ENCODE measurements around the gene WDFY4. TPM values are rescaled to one million over a fixed set of nuclear protein-coding genes. Genes with fewer than 3 reads are reported as not detected.
"Not testable (repeated sequence)": the region's sequence is repeated elsewhere in the genome, so short reads cannot be mapped to it uniquely, and the experiment has no call there.

WDFY4 gene
- total RNA-seq, result 0.34 and 2.1 TPM in 2 replicates

GRCh38 chr10:48684792-48685623 lies at the start of gene WDFY4:
TSS of gene WDFY4 (plus strand) at chr10:48684873. CDS start at chr10:48709733, 24,860 bp downstream.
- no peak for DNase-seq

GRCh38 chr10:48634984-48635557 lies 49.6 kb upstream of the WDFY4 start:
- DNase-seq, result no peak

- no peak for DNase-seq
Observed at GRCh38 chr10:48636231-48636630, 48.4 kb upstream of the WDFY4 start.

GRCh38 chr10:48636901-48637300 lies 47.8 kb upstream of the WDFY4 start:
- no peak for DNase-seq

- DNase-seq, result no peak
Observed at GRCh38 chr10:48638158-48638557, 46.5 kb upstream of the WDFY4 start.

- no peak for DNase-seq
Observed at GRCh38 chr10:48638739-48639527, 45.7 kb upstream of the WDFY4 start.

- DNase-seq, result no peak
Observed at GRCh38 chr10:48639632-48640031, 45.0 kb upstream of the WDFY4 start.

GRCh38 chr10:48640326-48640725 lies 44.3 kb upstream of the WDFY4 start:
- no peak for DNase-seq

- DNase-seq, result not testable (repeated sequence)
Observed at GRCh38 chr10:48641099-48641690, 43.5 kb upstream of the WDFY4 start.

GRCh38 chr10:48645600-48645999 lies 39.1 kb upstream of the WDFY4 start:
- DNase-seq, result no peak

GRCh38 chr10:48647073-48647472 lies 37.6 kb upstream of the WDFY4 start:
- not testable (repeated sequence) for DNase-seq

- no peak for DNase-seq
Observed at GRCh38 chr10:48648172-48648942, 36.3 kb upstream of the WDFY4 start.

GRCh38 chr10:48649349-48649944 lies 35.2 kb upstream of the WDFY4 start:
- DNase-seq, result no peak

- no peak for DNase-seq
Observed at GRCh38 chr10:48651293-48651692, 33.4 kb upstream of the WDFY4 start.

- no peak for DNase-seq
Observed at GRCh38 chr10:48651839-48652238, 32.8 kb upstream of the WDFY4 start.

GRCh38 chr10:48652344-48652743 lies 32.3 kb upstream of the WDFY4 start:
- no peak for DNase-seq

- no peak for DNase-seq
Observed at GRCh38 chr10:48653347-48653746, 31.3 kb upstream of the WDFY4 start.

- no peak for DNase-seq
Observed at GRCh38 chr10:48653944-48654698, 30.6 kb upstream of the WDFY4 start.

GRCh38 chr10:48655411-48656240 lies 29.0 kb upstream of the WDFY4 start:
- DNase-seq, result peak; percentile 83
